Mesenchymal stem cell (in vitro differentiated cells and primary cell): ENCODE data around the gene PEMT.
"Not testable (repeated sequence)": the region's sequence is repeated elsewhere in the genome, so short reads cannot be mapped to it uniquely, and the experiment has no call there.

Source experiments
- DNase-seq: peaks from one replicate; pipeline ENCODE4 v3.0.0-alpha.2; 2013
- H2AFZ ChIP-seq: one replicate; pipeline ENCODE4 v1.6.1; 2013; ENCODE audit warnings: low read depth, mild to moderate bottlenecking, control low read depth, inconsistent platforms, low read length, moderate library complexity
- H2AK5ac ChIP-seq: 2 replicates; pipeline ENCODE4 v1.6.1; 2013; ENCODE audit warnings: low read length, moderate library complexity, mild to moderate bottlenecking, inconsistent platforms; ENCODE audit not compliant: severe bottlenecking
- H2BK120ac ChIP-seq: one replicate; pipeline ENCODE4 v1.6.1; 2013; ENCODE audit warnings: low read depth, mild to moderate bottlenecking, inconsistent platforms, low read length, moderate library complexity
- H2BK12ac ChIP-seq, 2 experiments: one replicate each; pipeline ENCODE4 v1.6.1; 2013; ENCODE audit warnings: inconsistent platforms in 2 of 2, low read length in 2 of 2, mild to moderate bottlenecking in 2 of 2, moderate library complexity in 2 of 2, control low read depth in 1 of 2
- H2BK15ac ChIP-seq: one replicate; pipeline ENCODE4 v1.6.1; 2013; ENCODE audit warnings: mild to moderate bottlenecking, low read depth, inconsistent platforms; ENCODE audit not compliant: poor library complexity, severe bottlenecking
- H2BK5ac ChIP-seq: 2 replicates; pipeline ENCODE4 v1.6.1; 2013; ENCODE audit warnings: low read depth, mild to moderate bottlenecking, low read length, control low read depth, inconsistent platforms; ENCODE audit not compliant: poor library complexity, severe bottlenecking
- H3K14ac ChIP-seq, 2 experiments: one replicate each; pipeline ENCODE4 v1.6.1; 2013; ENCODE audit warnings: inconsistent platforms in 2 of 2, low read length in 2 of 2, control low read depth in 1 of 2, mild to moderate bottlenecking in 1 of 2, moderate library complexity in 1 of 2
- H3K18ac ChIP-seq, 2 experiments: one replicate each; pipeline ENCODE4 v1.6.1; 2013; ENCODE audit warnings: inconsistent platforms in 2 of 2, low read length in 2 of 2, control low read depth in 1 of 2, low read depth in 1 of 2, mild to moderate bottlenecking in 1 of 2
- H3K23ac ChIP-seq, 2 experiments: one replicate each; pipeline ENCODE4 v1.6.1; 2013; ENCODE audit warnings: inconsistent platforms in 2 of 2, low read length in 2 of 2, mild to moderate bottlenecking in 2 of 2, moderate library complexity in 2 of 2, control low read depth in 1 of 2
- H3K27ac ChIP-seq: 2 replicates; pipeline ENCODE4 v1.5.1; 2013; ENCODE audit warnings: mild to moderate bottlenecking, moderate library complexity, low read length, control low read depth, inconsistent platforms; ENCODE audit not compliant: poor library complexity, severe bottlenecking
- H3K27me3 ChIP-seq, 2 experiments: 2 replicates each; pipeline versions ENCODE4 v1.6.1 to v1.7.0; 2013; ENCODE audit warnings: low read length in 2 of 2, mild to moderate bottlenecking in 2 of 2, moderate library complexity in 2 of 2, control low read depth in 1 of 2, inconsistent platforms in 1 of 2; ENCODE audit not compliant: control insufficient read depth in 1 of 2, insufficient read depth in 1 of 2
- H3K36me3 ChIP-seq, 2 experiments: 2 replicates each; pipeline versions ENCODE4 v1.6.1 to v1.7.0; 2013; ENCODE audit warnings: low read length in 2 of 2, control low read depth in 1 of 2, inconsistent platforms in 1 of 2, low read depth in 1 of 2, mild to moderate bottlenecking in 1 of 2; ENCODE audit not compliant: insufficient read depth in 2 of 2, control insufficient read depth in 1 of 2
- H3K4ac ChIP-seq, 2 experiments: one replicate each; pipeline ENCODE4 v1.6.1; 2013; ENCODE audit warnings: inconsistent platforms in 2 of 2, low read length in 2 of 2, mild to moderate bottlenecking in 2 of 2, moderate library complexity in 2 of 2, control low read depth in 1 of 2, low read depth in 1 of 2
- H3K4me1 ChIP-seq: 2 replicates; pipeline ENCODE4 v1.6.1; 2013; ENCODE audit warnings: low read depth, low read length, control low read depth; ENCODE audit not compliant: control insufficient read depth, insufficient read depth
- H3K4me2 ChIP-seq: 2 replicates; pipeline ENCODE4 v1.6.1; 2013; ENCODE audit warnings: low read length, mild to moderate bottlenecking, inconsistent platforms; ENCODE audit not compliant: poor library complexity, severe bottlenecking
- H3K4me3 ChIP-seq, 2 experiments: 2 replicates each; pipeline versions ENCODE4 v1.5.1 to v1.7.0; 2013; ENCODE audit warnings: low read length in 2 of 2, mild to moderate bottlenecking in 2 of 2, control low read depth in 1 of 2, low read depth in 1 of 2; ENCODE audit not compliant: insufficient read depth in 1 of 2
- H3K79me1 ChIP-seq: replicated peaks from 2 replicates; pipeline ENCODE4 v1.6.1; 2013; ENCODE audit warnings: mild to moderate bottlenecking, control low read depth, low read length, inconsistent platforms; ENCODE audit not compliant: poor library complexity, severe bottlenecking
- H3K9ac ChIP-seq: 2 replicates; pipeline ENCODE4 v1.7.0; 2013; ENCODE audit warnings: mild to moderate bottlenecking, low read length, moderate library complexity
- H3K9me3 ChIP-seq: 2 replicates; pipeline ENCODE4 v1.7.0; 2013; ENCODE audit warnings: mild to moderate bottlenecking, low read length; ENCODE audit not compliant: control insufficient read depth
- H4K8ac ChIP-seq: one replicate; pipeline ENCODE4 v1.6.1; 2013; ENCODE audit warnings: inconsistent platforms, mild to moderate bottlenecking, low read length, moderate library complexity
- H4K91ac ChIP-seq: one replicate; pipeline ENCODE4 v1.6.1; 2013; ENCODE audit warnings: mild to moderate bottlenecking, low read length, inconsistent platforms
- WGBS: methylation state at CpG from one replicate; pipeline ENCODE4 v1.1.7; 2013; ENCODE audit warnings: mixed read lengths; 5-methylcytosine and 5-hydroxymethylcytosine counted together

Gene PEMT

DNA sequence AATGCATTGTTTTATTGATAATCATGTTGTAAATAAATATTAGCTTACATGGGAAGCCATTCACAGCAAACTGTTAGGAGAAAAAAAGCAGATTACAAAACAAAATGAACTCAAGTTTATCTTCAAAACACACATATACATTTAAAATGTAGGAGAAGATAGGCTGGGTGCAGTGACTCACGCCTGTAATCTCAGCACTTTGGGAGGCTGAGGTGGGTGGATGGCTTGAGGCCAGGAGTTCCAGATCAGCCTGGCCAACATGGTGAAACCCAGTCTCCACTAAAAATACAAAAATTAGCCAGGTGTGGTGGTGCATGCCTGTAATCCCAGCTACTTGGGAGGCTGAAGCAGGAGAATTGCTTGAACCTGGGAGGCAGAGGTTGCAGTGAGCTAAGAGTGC, 125.6 kb downstream of the PEMT start:
- H2BK120ac ChIP-seq, H3K4me2 ChIP-seq, H3K14ac ChIP-seq, H2AK5ac ChIP-seq, H2BK15ac ChIP-seq, H3K79me1 ChIP-seq, H2AFZ ChIP-seq, H3K36me3 ChIP-seq, H2BK5ac ChIP-seq, H3K9ac ChIP-seq, H4K8ac ChIP-seq, H3K4me1 ChIP-seq, H3K18ac ChIP-seq, DNase-seq, H3K4me3 ChIP-seq, H3K9me3 ChIP-seq, H3K27ac ChIP-seq, H3K23ac ChIP-seq, H3K4ac ChIP-seq, H4K91ac ChIP-seq, H2BK12ac ChIP-seq: not testable (repeated sequence)
- H3K27me3 ChIP-seq = peaks cover 44 to 58% of the 10 kb centered on the region in 2 experiments
- WGBS = no CpG with 5 or more reads among the region's 1 CpG

DNA sequence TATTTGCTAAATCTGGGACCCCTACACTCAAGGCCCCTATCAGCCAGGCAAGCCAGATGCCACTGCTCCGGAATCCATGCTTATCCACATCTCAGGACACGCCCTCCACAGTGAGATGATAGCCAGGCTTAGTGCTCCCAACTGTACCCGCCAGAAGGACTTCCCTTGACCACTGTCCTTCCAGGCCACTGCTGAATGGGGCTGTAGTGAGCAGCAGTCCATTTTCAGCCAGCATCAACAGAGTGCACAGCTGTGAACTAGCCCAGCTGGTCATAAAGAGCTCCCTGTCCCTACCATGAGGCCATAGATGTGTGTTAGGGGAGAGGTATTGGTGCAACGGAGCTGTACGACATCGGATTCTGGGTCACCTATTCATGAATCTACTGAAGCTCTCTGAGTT, 127.7 kb downstream of the PEMT start:
- Histone ChIP-seq H3K4me2 (no peak overlapping the region), H3K4me1 (peaks cover 2% of the 10 kb centered on the region), H2AK5ac (no peak overlapping the region)

DNA sequence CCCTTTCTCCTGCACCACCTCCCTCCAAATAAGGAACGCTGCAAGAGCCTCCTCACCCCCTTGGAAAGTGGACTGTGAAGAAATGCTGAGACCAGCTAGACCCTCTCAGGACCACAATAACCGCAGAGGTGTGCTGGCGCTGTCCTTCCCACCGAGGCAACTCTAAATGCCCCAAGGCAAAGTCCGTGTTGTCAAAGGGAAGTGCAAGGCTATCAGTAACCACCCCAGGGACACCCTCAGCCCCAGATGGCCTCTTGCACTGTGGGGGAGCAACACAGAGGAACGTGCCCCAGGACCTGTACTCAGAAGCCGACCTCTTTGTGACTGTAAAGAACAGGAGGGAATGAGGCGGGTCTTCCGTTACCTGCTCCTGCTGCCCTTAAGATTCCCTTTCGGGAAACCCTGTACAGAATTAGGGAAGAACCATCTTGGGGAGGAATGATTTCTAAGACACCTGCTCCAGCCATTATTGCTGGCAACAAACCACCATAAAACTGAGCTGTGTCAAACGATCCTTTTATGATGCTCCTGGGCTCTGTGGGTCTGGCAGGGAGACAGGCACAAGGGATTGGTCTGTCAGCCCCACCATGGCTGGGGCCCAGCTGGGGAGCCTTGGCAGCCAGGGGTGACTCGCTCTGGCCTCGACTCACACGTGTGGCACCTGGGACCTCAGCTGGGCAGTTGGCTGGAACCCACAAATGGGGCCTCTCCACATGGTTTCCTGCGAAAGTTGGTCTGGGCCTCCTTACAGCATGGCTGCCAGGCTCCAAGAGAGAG, 129.3 kb downstream of the PEMT start:
- Histone ChIP-seq H3K14ac (no peak overlapping the region), H2BK120ac (no peak overlapping the region), H3K18ac (no peak overlapping the region), H3K4ac (no peak overlapping the region), H3K4me3 (no peak overlapping the region), H3K23ac (no peak overlapping the region), H2BK5ac (no peak overlapping the region), H3K27ac (no peak overlapping the region), H2BK15ac (no peak overlapping the region), H3K79me1 (no peaks in the 10 kb centered on the region), H2BK12ac (no peak overlapping the region), H3K9me3 (peaks cover 3% of the 10 kb centered on the region), H4K8ac (no peak overlapping the region), H3K9ac (no peak overlapping the region), H2AK5ac (no peak overlapping the region), H3K4me2 (no peak overlapping the region), H3K27me3 (peaks cover 36 to 42% of the 10 kb centered on the region in 2 experiments), H2AFZ (no peak overlapping the region), H3K4me1 (peaks cover 2% of the 10 kb centered on the region), H3K36me3 (no peaks in the 10 kb centered on the region), H4K91ac (no peak overlapping the region)
- no peak for DNase-seq
- WGBS = 74% methylated on average over 15 of the region's 15 CpGs

More for the DNA sequence above, 127.7 kb downstream of the PEMT start:
- H3K4me3 ChIP-seq = no peak overlapping the region
- H3K4ac ChIP-seq = no peak overlapping the region
- H3K36me3 ChIP-seq = no peaks in the 10 kb centered on the region
- H3K9ac ChIP-seq = no peak overlapping the region
- H3K9me3 ChIP-seq = peaks cover 3% of the 10 kb centered on the region
- no peak overlapping the region for H2BK120ac ChIP-seq
- H3K23ac ChIP-seq = no peak overlapping the region
- H4K91ac ChIP-seq = no peak overlapping the region
- no peak for DNase-seq
- H4K8ac ChIP-seq = no peak overlapping the region
- no peak overlapping the region for H3K14ac ChIP-seq
- no peak overlapping the region for H2AFZ ChIP-seq
- H3K79me1 ChIP-seq = no peaks in the 10 kb centered on the region
- WGBS = 80% methylated on average over 6 of the region's 6 CpGs
- no peak overlapping the region for H2BK15ac ChIP-seq
- H3K18ac ChIP-seq = no peak overlapping the region
- H3K27ac ChIP-seq = no peak overlapping the region
- H2BK5ac ChIP-seq = no peak overlapping the region
- H3K27me3 ChIP-seq = peaks cover 36 to 45% of the 10 kb centered on the region in 2 experiments
- H2BK12ac ChIP-seq = no peak overlapping the region

DNA sequence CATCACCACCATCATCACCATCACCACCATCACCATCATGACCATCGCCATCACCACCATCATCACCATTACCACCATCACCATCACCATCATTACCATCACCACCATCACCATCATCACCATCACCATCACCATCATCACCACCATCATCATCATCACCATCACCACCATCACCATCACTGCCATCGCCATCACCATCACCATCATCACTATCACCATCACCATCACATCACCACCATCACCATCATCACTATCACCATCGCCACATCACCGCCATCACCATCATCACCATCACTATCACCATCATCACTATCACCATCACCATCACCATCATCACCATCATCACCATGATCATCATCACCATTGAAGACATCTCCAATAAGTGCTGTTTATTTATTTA, 131.5 kb downstream of the PEMT start:
- Histone ChIP-seq H3K27me3 (peaks cover 33 to 45% of the 10 kb centered on the region in 2 experiments), H3K4ac (no peak overlapping the region), H3K14ac (no peak overlapping the region), H3K79me1 (no peaks in the 10 kb centered on the region), H4K91ac (no peak overlapping the region), H3K36me3 (no peaks in the 10 kb centered on the region), H3K4me3 (no peak overlapping the region), H2AFZ (no peak overlapping the region), H3K23ac (no peak overlapping the region), H3K9me3 (peaks cover 3% of the 10 kb centered on the region), H2BK12ac (no peak overlapping the region), H3K4me1 (peaks cover 3% of the 10 kb centered on the region), H3K27ac (no peak overlapping the region), H3K4me2 (no peak overlapping the region), H2BK15ac (no peak overlapping the region), H2BK5ac (no peak overlapping the region), H4K8ac (no peak overlapping the region), H2AK5ac (no peak overlapping the region), H3K9ac (no peak overlapping the region), H2BK120ac (no peak overlapping the region), H3K18ac (no peak overlapping the region)
- no peak for DNase-seq
- 74% methylated on average over 4 of the region's 4 CpGs for WGBS
